ENCODE measurements around the gene AOC1.

Gene AOC1

GRCh38 chr7:150835019-150835418, 17.3 kb upstream of the AOC1 start:
- DNase-seq: no peak

- DNase-seq: no peak
Measured at GRCh38 chr7:150835702-150836280, 16.5 kb upstream of the AOC1 start.

DNA sequence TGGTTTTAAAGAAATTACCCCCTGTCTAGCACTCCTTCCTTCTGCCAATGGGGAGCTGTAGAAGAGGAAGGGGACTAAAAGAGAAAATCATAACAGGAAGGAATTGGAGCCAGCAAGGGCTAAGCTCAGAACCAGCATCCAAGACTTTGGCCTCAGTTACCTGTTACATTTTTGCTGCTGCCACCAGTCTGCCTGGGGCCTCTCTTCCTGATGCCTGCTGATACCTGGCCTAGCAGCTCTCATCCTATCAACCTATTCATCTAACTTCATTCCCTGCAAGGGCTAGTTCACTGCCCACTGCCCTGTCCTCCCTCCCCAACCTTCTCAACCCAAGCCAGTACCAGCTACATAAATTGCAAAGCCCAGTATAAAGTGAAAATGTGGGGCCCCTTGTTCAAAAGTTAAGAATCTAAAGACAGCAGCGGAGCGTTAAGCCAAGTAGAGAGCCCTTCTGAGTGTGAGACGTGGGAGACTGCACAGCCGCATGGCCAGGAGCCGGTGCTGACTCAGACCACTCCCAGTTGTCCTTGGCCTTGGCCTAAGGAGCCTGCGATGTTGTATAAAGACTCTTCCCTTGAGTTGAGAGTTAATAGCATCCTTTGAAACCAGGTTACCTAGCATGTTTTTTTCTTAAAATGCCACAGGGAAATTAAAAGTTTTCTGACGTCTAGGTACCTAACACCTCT, 13.2 kb upstream of the AOC1 start:
- DNase-seq: no peak

DNA sequence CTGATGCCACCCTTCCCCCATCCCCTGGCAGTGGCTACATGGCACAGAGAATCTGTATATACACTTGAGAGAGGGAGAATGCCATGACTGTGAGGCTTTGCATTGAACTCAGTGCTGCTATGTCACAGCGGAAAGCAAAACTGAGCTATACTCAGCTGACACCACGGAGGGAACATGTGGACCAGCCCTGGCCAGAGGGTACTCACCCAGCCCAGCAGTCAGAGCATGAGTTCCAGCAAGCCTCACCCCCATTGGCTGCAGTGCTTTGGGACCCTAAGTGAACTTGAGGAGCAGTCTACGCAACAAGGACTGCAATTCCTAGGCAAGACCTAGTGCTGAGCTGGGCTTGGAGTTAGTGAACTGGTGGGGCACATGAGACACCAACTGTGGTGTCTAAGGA, 10.3 kb upstream of the AOC1 start:
- DNase-seq: no peak

DNA sequence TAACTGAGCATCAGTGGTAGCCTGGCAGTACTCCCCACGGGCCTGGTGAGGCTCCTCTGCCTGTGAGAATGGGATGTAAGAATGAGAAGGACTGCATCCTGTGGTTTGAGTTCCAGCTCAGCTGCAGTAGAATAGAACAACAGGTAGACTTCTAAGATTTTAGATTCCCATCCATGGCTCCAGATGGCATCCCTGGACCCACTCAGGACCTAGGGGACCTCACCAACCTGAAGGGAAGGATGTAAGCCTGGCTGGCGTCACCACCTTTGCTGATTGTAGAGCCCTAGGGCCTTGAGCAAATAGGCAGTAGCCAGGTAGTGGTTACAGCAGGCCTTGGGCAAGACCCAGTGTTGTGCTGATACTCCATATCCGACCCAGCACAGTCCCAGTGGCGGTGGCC, 9.6 kb upstream of the AOC1 start:
- DNase-seq: no peak

DNA sequence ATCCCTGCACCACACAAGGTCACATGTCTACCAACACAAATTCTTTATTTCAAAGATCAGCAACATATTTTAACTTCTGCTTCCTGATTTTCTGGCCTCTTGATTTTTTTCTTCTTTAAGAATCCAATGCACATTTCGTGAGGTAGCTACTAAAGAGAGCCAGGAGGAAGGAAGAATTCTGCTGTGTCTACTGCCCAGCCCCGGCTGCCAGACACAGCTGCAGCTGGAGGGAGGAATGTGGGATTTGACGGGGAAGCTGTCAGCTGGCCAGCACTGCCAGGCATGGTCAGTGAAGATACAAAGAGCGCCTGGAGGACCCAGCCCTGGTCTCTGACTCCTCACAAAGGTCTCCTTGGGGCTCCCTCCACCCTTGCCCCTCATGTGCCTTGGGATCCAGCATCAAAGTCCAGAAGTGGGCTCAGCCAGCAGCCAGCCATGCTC, 6.9 kb upstream of the AOC1 start:
- no peak for DNase-seq

DNA sequence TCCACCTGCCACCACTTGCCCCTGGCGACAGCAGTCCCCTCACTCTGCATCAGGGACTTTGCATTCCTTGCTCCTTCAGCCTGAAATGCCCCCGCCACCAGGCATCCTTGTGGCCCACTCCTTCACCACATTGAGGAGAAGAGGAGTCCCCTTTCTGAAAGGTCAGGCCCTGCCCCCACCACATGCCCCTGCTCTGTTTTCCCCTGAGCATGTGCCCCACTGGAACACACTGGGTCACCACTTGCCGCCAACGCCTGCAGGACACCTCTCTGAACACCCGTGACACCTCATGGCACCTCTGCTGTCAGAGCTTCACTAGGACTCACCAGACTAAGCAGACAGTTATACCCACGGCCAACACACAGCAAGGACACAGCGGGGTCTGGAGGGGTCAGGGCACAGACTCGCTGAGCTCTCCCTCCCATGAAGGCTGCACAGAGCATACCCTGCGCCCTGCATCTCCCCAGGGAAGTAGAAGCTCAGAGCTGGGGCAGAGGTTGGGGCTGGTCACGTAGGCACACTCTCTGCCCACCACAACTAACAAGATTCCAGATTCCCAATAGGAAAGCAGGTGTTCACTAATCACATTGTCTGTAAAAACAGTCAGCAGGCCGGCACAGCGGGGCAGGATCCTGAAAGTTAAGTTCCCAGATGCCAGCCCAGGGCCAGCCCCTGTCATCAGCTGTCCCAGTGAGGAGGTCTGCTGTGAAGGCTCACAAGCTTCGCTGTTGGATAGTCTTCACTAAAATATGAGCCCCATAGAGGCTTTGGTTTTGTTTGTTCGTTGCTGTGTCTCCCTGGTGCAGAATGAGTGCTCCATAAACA, 5.8 kb upstream of the AOC1 start:
- DNase-seq: no peak

GRCh38 chr7:150847536-150847935, 4.8 kb upstream of the AOC1 start:
- DNase-seq: no peak

DNA sequence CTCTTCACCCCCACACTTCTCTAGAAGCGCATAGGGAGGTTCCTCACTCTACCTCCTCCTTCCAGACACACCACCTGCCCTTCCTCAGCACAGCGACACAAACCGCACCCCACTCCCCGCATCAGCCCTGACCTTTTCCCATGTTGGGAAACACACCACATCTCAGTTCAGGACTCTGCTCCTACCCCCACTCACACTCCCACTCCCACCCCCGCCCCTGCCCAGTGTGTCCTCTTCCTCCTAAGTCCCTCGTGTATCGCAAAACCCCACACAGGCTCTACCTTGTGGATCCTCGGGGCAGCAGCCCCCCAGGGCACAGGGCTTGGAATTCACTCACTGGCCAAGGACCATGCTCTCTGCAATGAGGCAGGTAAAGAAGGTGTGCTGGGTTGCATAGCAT, 4.2 kb upstream of the AOC1 start:
- DNase-seq: no peak

DNA sequence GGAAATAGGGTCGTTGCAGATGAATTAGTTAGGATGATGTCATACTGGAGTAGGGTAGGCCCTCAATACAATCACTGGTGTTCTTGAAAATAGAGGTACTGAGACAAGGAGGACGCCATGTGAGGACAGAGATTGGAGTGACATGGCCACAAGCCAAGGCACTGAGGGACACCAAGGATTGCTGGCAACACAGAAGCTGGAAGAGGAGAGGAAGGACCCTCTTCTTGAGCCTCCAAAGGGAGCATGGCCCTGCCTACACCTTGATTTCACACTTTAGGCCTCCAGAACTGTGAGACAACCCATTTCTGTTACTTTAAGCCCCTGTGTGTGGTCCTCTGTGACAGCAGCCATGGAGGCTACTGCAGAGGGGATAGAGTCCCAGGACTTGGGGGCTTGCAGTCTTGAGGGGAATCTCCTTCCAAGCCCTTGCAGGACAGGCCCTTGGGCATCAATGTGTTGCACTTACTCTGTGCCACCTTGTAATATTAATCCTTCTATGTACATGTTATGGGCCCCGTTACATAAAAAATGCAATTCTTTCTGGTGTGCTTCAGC, 3.7 kb upstream of the AOC1 start:
- no peak for DNase-seq

GRCh38 chr7:150849204-150849775, 3.0 kb upstream of the AOC1 start:
- DNase-seq: no peak

DNA sequence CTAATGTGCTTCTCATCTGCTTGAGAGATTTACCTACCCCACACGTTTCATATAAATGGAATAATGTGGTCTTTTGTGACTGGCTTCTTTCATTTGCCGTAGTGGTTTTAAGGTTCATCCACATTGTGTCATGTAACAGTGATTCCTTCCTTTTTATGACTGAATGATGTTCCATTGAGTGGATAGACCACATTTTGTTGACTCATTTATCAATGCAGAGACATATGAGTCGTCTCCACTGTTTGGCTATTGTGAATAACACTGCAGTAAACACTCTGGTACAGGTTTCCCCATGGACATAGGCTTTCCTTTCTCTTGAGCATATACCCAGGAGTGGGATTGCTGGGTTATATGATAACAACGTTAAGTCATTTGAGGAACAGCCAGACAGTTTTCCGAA, 2.0 kb upstream of the AOC1 start:
- DNase-seq: no peak

GRCh38 chr7:150851492-150852370, 586 bp upstream of the AOC1 start:
- no peak for DNase-seq

- DNase-seq: no peak
Measured at GRCh38 chr7:150854066-150855000, 2.0 kb downstream of the AOC1 start.

DNA sequence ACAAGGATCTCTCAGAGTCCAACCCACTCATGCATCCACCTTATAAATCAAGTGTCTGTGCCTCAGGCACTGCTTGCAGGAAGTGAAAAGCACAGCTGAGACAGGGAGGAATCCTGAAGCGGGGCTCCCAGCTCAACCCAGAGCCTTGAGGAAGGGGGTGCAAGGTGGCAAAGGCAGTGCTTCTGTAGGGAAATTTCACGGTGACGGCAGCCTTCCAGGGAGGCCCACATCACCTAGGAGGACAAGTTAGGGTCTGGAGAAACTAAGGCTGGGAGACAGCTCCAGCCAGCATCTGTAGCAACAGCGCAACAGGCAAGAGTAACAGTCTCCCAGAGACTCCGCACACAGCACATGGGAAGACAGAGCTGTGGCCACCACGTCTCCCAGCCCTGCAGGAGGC, 2.7 kb downstream of the AOC1 start:
- no peak for DNase-seq

- DNase-seq: no peak
Measured at GRCh38 chr7:150855476-150856302, 3.4 kb downstream of the AOC1 start.

- no peak for DNase-seq
Measured at GRCh38 chr7:150856303-150857275, 4.3 kb downstream of the AOC1 start.

GRCh38 chr7:150857276-150858055, 5.1 kb downstream of the AOC1 start:
- DNase-seq: no peak
